ENCODE results near the gene DGKQ.

Gene DGKQ

GRCh38 chr4:925771-926500 is 47.4 kb downstream of the DGKQ start:
- TF ChIP-seq EZH2phosphoT487 (IDR thresholded peaks at IDR 0.05; ENCODE audit: borderline replicate concordance, low read length) (no peak), CTCF (IDR thresholded peaks at IDR 0.05; ENCODE audit: low read depth, low read length, poor library complexity, severe bottlenecking) (no peak)
- Histone ChIP-seq H4K20me1 (ENCODE audit: control insufficient read depth, insufficient read depth, low read depth, low read length) (peaks cover 28% of the 10 kb centered on the region), H3K9me2 (replicated peaks; ENCODE audit: control insufficient read depth, low read length) (no peaks in the 10 kb centered on the region), H3K36me3 (ENCODE audit: control insufficient read depth, low read length) (0 out of 2 replicates have a peak, but pooled peaks cover 3% of the 10 kb centered on the region), H3K4me1 (ENCODE audit: control insufficient read depth, low read length) (peaks cover 57% of the 10 kb centered on the region), H3K4me2 (ENCODE audit: low read length) (no peak overlapping the region), H3F3A (ENCODE audit: control insufficient read depth, insufficient read depth) (peaks cover 37% of the 10 kb centered on the region), H3K27ac (ENCODE audit: low read depth, low read length) (no peak overlapping the region), H3K27me3 (ENCODE audit: control insufficient read depth, low read length) (no peaks in the 10 kb centered on the region), H3K4me3 (ENCODE audit: low read length) (no peak overlapping the region), H3K79me2 (ENCODE audit: control insufficient read depth, low read length) (peaks cover 81% of the 10 kb centered on the region), H3K9me3 (ENCODE audit: control insufficient read depth, insufficient read depth, low read length) (no peaks in the 10 kb centered on the region)

- Histone ChIP-seq H3K4me2 (ENCODE audit: low read length) (no peak overlapping the region), H3K4me1 (ENCODE audit: control insufficient read depth, low read length) (peaks cover 50% of the 10 kb centered on the region), H3K9me2 (replicated peaks; ENCODE audit: control insufficient read depth, low read length) (no peaks in the 10 kb centered on the region), H3K79me2 (ENCODE audit: control insufficient read depth, low read length) (peaks cover 81% of the 10 kb centered on the region), H3F3A (ENCODE audit: control insufficient read depth, insufficient read depth) (peaks cover 29% of the 10 kb centered on the region), H3K4me3 (ENCODE audit: low read length) (no peak overlapping the region), H3K27me3 (ENCODE audit: control insufficient read depth, low read length) (no peaks in the 10 kb centered on the region), H3K27ac (ENCODE audit: low read depth, low read length) (no peak overlapping the region), H4K20me1 (ENCODE audit: control insufficient read depth, insufficient read depth, low read depth, low read length) (peaks cover 21% of the 10 kb centered on the region), H3K36me3 (ENCODE audit: control insufficient read depth, low read length) (0 out of 2 replicates have a peak, but pooled peaks cover 3% of the 10 kb centered on the region), H3K9me3 (ENCODE audit: control insufficient read depth, insufficient read depth, low read length) (no peaks in the 10 kb centered on the region)
- TF ChIP-seq EZH2phosphoT487 (IDR thresholded peaks at IDR 0.05; ENCODE audit: borderline replicate concordance, low read length) (no peak), CTCF (IDR thresholded peaks at IDR 0.05; ENCODE audit: low read depth, low read length, poor library complexity, severe bottlenecking) (no peak)
Measured at GRCh38 chr4:925171-925570, 48.2 kb downstream of the DGKQ start.

- H3K4me3 ChIP-seq (ENCODE audit: low read length), result no peak overlapping the region
- peaks cover 81% of the 10 kb centered on the region for H3K79me2 ChIP-seq (ENCODE audit: control insufficient read depth, low read length)
Measured at GRCh38 chr4:924107-925096, 49.0 kb downstream of the DGKQ start.

More at GRCh38 chr4:924107-925096, 49.0 kb downstream of the DGKQ start:
- Histone ChIP-seq H4K20me1 (ENCODE audit: control insufficient read depth, insufficient read depth, low read depth, low read length) (peaks cover 21% of the 10 kb centered on the region), H3K9me3 (ENCODE audit: control insufficient read depth, insufficient read depth, low read length) (no peaks in the 10 kb centered on the region), H3K4me1 (ENCODE audit: control insufficient read depth, low read length) (peaks cover 44% of the 10 kb centered on the region), H3K27me3 (ENCODE audit: control insufficient read depth, low read length) (no peaks in the 10 kb centered on the region), H3K27ac (ENCODE audit: low read depth, low read length) (no peak overlapping the region), H3F3A (ENCODE audit: control insufficient read depth, insufficient read depth) (peaks cover 26% of the 10 kb centered on the region), H3K4me2 (ENCODE audit: low read length) (no peak overlapping the region), H3K36me3 (ENCODE audit: control insufficient read depth, low read length) (0 out of 2 replicates have a peak, but pooled peaks cover 3% of the 10 kb centered on the region), H3K9me2 (replicated peaks; ENCODE audit: control insufficient read depth, low read length) (no peaks in the 10 kb centered on the region)
- TF ChIP-seq EZH2phosphoT487 (IDR thresholded peaks at IDR 0.05; ENCODE audit: borderline replicate concordance, low read length) (no peak), CTCF (IDR thresholded peaks at IDR 0.05; ENCODE audit: low read depth, low read length, poor library complexity, severe bottlenecking) (no peak)

Data from DOHH2 (cell line).